A673 (cell line): Measurements from ENCODE around the gene MRPL22.

Experiments
- CTCF ChIP-seq: fragments of 300-800, 200-600 bp; sonication (generic); conservative IDR thresholded peaks from 2 replicates; pipeline ENCODE4 v1.5.1; 2017; ENCODE audit warnings: low read depth, mild to moderate bottlenecking, antibody characterized with exemption, low read length, moderate library complexity, mixed read lengths
- EZH2 ChIP-seq: fragments of 200-600 bp; sonication (generic); IDR thresholded peaks from 2 replicates; pipeline ENCODE4 v1.6.1; 2017; ENCODE audit warnings: borderline replicate concordance, low read depth, mild to moderate bottlenecking, mixed read lengths, antibody characterized with exemption, low read length; ENCODE audit not compliant: poor library complexity, severe bottlenecking

- TF ChIP-seq CTCF: peak; percentile 70
- TF ChIP-seq EZH2: no peak
These were observed 31.7 kb downstream of the MRPL22 start for GRCh38 chr5:154972476-154973080.
